Activated CD8-positive, alpha-beta memory T cell treated with anti-CD3 and anti-CD28 coated beads, Interleukin-2, amount 50 U/mL, for 1 hour (primary cell): ENCODE data around the gene DEFB131B.
"Not testable (repeated sequence)": the region's sequence is repeated elsewhere in the genome, so short reads cannot be mapped to it uniquely, and the experiment has no call there.

Experiments used
- DNase-seq: peaks from one replicate; pipeline ENCODE4 v3.0.0-alpha.2; 2020; ENCODE audit errors: extremely low read depth

DEFB131B gene, protein sequence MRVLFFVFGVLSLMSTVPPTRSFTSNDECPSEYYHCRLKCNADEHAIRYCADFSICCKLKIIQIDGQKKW

DNA sequence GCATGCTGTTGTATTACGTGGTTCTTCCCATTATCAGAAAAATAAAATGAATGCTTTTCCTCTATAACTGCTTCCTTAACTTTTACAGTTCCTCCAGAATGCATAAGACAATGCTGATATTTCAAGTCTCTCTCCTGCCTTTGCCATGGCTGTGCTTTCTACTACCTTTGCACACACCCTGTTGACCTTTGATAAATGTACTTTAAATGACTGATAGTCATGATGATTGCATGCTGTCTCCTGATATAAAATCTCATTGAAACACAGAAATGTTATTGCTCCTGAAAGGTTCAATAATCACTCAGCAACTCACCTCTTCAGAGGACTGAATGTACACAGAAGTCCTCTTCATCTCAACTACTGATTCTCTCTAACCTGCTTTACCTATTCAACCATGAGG is at the start of gene DEFB131B:
Gene DEFB131B, plus strand, starts transcription at position 395 of the 400 bp plus-strand sequence. Its CDS starts 0 bp downstream, at position 395.
- not testable (repeated sequence) for DNase-seq

DNA sequence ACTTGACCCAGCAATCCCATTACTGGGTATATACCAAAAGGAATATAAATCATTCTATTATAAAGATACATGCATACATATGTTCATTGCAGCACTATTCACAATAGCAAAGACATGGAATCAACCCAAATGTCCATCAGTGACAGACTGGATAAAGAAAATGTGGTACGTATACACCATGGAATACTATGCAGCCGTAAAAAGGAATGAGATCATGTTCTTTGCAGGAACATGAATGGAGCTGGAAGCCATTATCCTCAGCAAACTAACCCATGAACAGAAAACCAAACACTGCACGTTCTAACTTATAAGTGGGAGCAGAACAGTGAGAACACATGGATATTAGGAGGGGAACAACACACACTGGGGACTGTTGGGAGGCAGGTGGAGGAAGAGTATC is 49.0 kb upstream of the DEFB131B start:
- DNase-seq = not testable (repeated sequence)

DNA sequence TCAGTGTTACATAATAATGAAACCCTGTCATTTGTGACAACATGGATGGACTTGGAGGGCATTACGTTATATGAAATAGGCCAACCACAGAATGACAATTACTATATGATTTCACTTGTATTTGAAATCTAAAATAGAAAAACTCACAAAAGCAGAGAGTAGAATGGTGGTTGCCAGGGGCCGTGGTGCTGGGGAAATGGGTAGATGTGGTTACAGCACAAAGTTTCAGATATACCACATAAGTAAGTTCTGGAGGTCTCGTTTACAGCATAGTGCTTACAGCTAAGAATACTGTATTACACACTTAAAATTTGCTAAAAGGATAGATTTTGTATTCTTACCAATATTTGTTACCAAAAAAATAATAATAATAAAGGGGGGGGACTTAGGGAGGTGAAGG is 48.6 kb upstream of the DEFB131B start:
- not testable (repeated sequence) for DNase-seq

- not testable (repeated sequence) for DNase-seq
Observed at GRCh38 chr11:71832811-71833210, 45.4 kb upstream of the DEFB131B start, which contains the start of gene DEFB108B. Gene DEFB108B, plus strand, starts transcription at chr11:71833200. Its CDS starts 0 bp downstream, at chr11:71833200.

- DNase-seq = not testable (repeated sequence)
Observed at GRCh38 chr11:71842720-71843119, 35.5 kb upstream of the DEFB131B start.

DNA sequence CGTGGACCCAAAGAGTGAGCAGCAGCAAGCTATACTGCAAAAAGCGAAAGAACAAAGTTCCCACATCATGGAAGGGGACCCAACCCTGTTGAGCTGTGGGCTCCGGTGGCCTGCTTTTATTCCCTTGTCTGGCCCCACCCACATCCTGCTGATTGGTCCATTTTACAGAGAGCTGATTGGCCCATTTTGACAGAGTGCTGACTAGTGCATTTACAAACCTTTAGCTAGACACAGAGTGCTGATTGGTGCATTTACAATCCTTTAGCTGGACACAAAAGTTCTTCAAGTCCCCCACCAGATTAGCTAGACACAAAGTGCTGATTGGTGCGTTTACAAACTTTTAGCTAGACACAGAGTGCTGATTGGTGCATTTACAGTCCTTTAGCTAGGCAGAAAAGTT is 34.9 kb upstream of the DEFB131B start:
- not testable (repeated sequence) for DNase-seq

- no peak for DNase-seq
Observed at GRCh38 chr11:71843858-71844257, 34.4 kb upstream of the DEFB131B start.

- DNase-seq = not testable (repeated sequence)
Observed at GRCh38 chr11:71853895-71854294, 24.4 kb upstream of the DEFB131B start.

GRCh38 chr11:71855880-71856279 is 22.4 kb upstream of the DEFB131B start:
- not testable (repeated sequence) for DNase-seq

- DNase-seq = not testable (repeated sequence)
Observed at GRCh38 chr11:71860835-71861234, 17.4 kb upstream of the DEFB131B start.

DNA sequence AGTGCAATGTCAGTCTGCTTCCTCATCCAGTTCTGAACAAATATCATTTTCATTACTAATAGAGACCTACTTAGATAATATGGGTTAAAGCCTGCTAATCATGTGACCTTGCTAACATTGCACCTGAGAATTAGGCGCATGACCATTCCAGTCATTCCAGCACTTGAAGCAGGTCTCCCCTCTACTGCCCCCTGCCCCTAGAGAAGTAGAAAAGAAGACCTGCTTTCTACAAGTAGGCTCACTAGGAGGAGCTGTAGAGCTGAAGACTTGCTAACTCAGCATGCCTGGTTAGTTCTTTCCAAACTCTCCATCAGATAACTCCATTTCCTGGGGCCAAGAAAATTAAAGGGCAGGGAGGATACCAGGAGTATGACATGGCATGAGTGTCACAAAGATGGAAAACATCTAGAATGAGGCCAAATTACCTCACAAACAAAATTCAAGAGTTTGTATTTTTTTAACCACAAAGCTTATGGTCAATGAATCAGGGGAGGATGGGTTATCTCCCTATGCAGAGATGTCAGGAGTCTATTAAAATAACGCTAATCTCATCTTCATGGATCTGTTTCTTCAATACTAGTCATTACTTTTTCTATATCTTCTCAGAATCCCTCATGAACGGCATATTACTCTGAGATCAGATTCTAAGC is 14.2 kb upstream of the DEFB131B start:
- DNase-seq = not testable (repeated sequence)

GRCh38 chr11:71867209-71867608 is 11.0 kb upstream of the DEFB131B start:
- not testable (repeated sequence) for DNase-seq

- DNase-seq = not testable (repeated sequence)
Observed at GRCh38 chr11:71869931-71870330, 8.3 kb upstream of the DEFB131B start.

GRCh38 chr11:71870661-71871060 is 7.6 kb upstream of the DEFB131B start:
- DNase-seq = not testable (repeated sequence)

- DNase-seq = not testable (repeated sequence)
Observed at GRCh38 chr11:71876262-71876661, 2.0 kb upstream of the DEFB131B start.

DNA sequence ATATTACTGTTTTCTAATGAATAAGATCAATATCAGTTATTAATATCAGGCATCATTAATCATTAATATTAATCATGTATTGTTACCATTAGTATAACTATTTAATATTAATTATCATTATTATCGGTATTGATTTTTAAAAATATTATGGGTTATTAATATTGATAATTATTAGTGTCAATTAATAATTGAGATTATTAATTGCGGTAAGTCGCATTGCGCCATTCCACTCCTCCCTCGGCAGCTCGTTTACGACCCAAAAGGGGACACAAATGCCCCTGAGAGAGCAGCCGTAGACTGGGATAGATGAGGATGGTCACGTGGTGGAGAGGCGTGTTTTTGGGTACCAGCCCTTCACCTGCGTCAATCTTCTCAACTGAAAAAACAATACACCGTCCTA is 7.6 kb downstream of the DEFB131B start:
- DNase-seq = not testable (repeated sequence)

DNA sequence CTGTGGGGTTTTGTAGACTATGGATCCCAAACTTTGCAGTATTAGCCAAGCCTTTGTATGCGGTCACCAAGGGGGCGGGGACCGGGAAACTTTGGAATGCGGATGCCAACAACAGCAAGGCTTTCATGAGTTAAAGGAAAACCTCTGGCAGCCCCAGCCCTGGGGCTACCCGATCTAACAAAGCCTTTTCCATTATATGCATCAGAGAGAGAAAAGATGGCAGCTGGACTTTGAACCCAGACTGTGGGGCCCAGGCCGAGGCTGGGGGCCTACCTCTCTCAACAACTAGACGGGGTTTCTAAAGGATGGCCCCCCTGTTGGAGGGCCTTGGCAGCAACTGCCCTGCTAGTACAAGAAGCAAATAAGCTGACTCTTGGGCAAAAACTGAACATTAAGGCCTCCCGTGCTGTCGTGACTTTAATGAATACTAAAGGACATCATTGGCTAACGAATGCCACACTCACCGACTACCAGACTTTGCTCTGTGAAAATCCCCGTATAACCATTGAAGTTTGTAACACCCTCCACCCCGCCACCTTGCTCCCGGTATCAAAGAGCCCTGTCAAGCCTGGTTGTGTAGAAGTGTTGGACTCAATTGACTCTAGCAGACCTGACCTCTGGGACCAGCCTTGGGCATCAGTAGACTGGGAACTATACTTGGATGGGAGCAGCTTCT is 10.2 kb downstream of the DEFB131B start:
- DNase-seq = not testable (repeated sequence)

DNA sequence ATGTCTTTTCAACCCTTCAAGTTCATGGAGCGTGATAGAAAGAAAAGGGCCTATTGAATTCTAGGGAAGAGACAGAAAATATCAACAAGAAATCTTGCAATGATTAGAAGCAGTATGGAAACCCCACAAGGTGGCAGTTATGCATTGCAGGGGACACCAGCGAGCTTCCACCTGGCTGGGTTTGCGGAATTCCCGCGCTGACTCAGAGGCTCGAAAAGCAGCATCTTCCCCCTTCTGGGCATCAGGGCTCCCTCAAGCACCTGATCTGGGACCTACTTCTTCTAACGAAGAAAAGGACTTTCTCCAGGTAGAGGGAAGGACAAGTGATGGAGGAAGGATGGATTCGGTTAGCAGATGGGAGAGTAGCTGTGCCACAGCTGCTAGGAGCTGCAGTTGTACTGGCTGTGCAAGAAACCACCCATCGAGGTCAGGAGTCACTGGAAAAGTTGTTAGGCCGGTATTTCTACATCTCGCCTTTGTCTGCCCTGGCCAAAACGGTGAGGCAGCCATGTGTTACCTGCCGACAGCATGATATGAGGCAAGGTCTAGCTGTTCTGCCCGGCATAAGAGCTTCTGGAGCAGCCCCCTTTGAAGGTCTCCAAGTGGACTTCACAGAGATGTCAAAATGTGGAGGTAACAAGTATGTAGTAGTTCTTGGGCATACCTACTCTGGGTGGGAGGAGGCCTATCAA is 11.1 kb downstream of the DEFB131B start:
- DNase-seq = not testable (repeated sequence)

- DNase-seq = no peak
Observed at GRCh38 chr11:71895961-71896360, 17.7 kb downstream of the DEFB131B start.

- not testable (repeated sequence) for DNase-seq
Observed at GRCh38 chr11:71901137-71901536, 22.9 kb downstream of the DEFB131B start.

- DNase-seq = no peak
Observed at GRCh38 chr11:71908218-71908617, 30.0 kb downstream of the DEFB131B start.

DNA sequence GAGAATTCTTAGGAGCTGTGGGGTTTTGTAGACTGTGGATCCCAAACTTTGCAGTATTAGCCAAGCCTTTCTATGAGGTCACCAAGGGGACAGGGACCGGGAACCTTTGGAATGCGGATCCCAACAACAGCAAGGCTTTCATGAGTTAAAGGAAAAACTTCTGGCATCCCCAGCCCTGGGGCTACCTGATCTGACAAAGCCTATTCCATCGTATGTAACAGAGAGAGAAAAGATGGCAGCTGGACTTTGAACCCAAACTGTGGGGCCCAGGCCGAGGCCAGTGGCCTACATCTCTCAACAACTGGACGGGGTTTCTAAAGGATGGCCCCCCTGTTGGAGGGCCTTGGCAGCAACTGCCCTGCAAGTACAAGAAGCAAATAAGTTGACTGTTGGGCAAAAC is 32.5 kb downstream of the DEFB131B start:
- DNase-seq = not testable (repeated sequence)
